HG02759 (cell line): Measurements from ENCODE around the gene CERS5.
"Not testable (repeated sequence)": the region's sequence is repeated elsewhere in the genome, so short reads cannot be mapped to it uniquely, and the experiment has no call there.

ENCODE experiments used
- ATAC-seq: cut with Tn5 transposase; IDR thresholded peaks from one replicate; pipeline ENCODE4 v1.9.1; 2021; ENCODE audit warnings: mild to moderate bottlenecking, moderate library complexity; ENCODE audit not compliant: unreplicated experiment

The CERS5 gene

GRCh38 chr12:50104417-50105366 is 62.5 kb downstream of the CERS5 start:
- no peak for ATAC-seq

- ATAC-seq: no peak
Measured at GRCh38 chr12:50103767-50104321, 63.3 kb downstream of the CERS5 start, which contains the start of gene GPD1. Gene GPD1 (plus strand): TSS chr12:50104008. CDS start chr12:50104051, 43 bp downstream.

GRCh38 chr12:50103351-50103750 is 63.8 kb downstream of the CERS5 start:
- ATAC-seq: no peak

- ATAC-seq: no peak
Measured at GRCh38 chr12:50102646-50103309, 64.4 kb downstream of the CERS5 start.

GRCh38 chr12:50102131-50102531 is 65.0 kb downstream of the CERS5 start:
- ATAC-seq: no peak

- ATAC-seq: no peak
Measured at GRCh38 chr12:50101663-50102062, 65.5 kb downstream of the CERS5 start.

- no peak for ATAC-seq
Measured at GRCh38 chr12:50100561-50100960, 66.6 kb downstream of the CERS5 start.

- no peak for ATAC-seq
Measured at GRCh38 chr12:50099302-50100008, 67.7 kb downstream of the CERS5 start.

- ATAC-seq: no peak
Measured at GRCh38 chr12:50097952-50098351, 69.2 kb downstream of the CERS5 start.

GRCh38 chr12:50090391-50090790 is 76.8 kb downstream of the CERS5 start:
- ATAC-seq: no peak

- ATAC-seq: no peak
Measured at GRCh38 chr12:50089730-50090129, 77.4 kb downstream of the CERS5 start.

GRCh38 chr12:50088577-50089335 is 78.4 kb downstream of the CERS5 start:
- ATAC-seq: no peak

GRCh38 chr12:50087995-50088394 is 79.2 kb downstream of the CERS5 start:
- no peak for ATAC-seq

- ATAC-seq: no peak
Measured at GRCh38 chr12:50087151-50087550, 80.0 kb downstream of the CERS5 start.

- ATAC-seq: no peak
Measured at GRCh38 chr12:50086148-50086547, 81.0 kb downstream of the CERS5 start.

GRCh38 chr12:50085615-50086072 is 81.5 kb downstream of the CERS5 start:
- peak; percentile 4 for ATAC-seq

GRCh38 chr12:50084775-50085614 is 82.2 kb downstream of the CERS5 start, which contains the start of gene SMARCD1:
Gene SMARCD1 (plus strand): TSS chr12:50085342. CDS start chr12:50085370, 28 bp downstream.
- peak; percentile 91 for ATAC-seq

- not testable (repeated sequence) for ATAC-seq
Measured at GRCh38 chr12:50084409-50084774, 82.8 kb downstream of the CERS5 start.

- no peak for ATAC-seq
Measured at GRCh38 chr12:50083301-50083700, 83.9 kb downstream of the CERS5 start.
